Measurements from ENCODE around the gene PDLIM3.
A peak's percentile ranks its signal among the peaks of the same experiment; 100 is the strongest.
"Not testable (repeated sequence)": the region's sequence is repeated elsewhere in the genome, so short reads cannot be mapped to it uniquely, and the experiment has no call there.

The PDLIM3 gene

GRCh38 chr4:185515248-185515647, 20.1 kb downstream of the PDLIM3 start:
- no peak for DNase-seq

- no peak for DNase-seq
Observed at GRCh38 chr4:185514182-185514697, 21.1 kb downstream of the PDLIM3 start.

- no peak for DNase-seq
Observed at GRCh38 chr4:185513489-185514181, 21.7 kb downstream of the PDLIM3 start.

DNA sequence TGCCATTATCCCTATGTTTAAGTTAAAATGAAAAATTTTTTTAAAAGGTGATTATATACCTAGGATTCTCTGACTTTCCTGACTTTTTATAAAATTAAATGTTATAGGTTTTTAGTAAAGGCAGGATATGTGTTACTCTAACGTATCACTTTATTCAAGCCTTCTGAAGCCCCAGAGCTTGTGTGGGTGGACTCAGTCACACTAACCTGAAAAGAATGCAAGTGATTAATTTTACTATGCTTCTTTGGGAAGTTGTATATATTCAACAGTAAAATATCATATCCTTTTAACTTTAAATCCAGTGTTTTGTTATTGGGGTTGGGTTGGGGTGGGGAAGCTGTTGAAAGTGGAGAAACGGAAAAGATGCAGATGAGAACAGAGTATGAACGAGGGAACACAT, 22.8 kb downstream of the PDLIM3 start:
- no peak for DNase-seq

GRCh38 chr4:185511243-185511642, 24.1 kb downstream of the PDLIM3 start:
- DNase-seq, result not testable (repeated sequence)

GRCh38 chr4:185510806-185511205, 24.5 kb downstream of the PDLIM3 start:
- no peak for DNase-seq

- peak in 1 of 2 experiments; percentile 23 for DNase-seq
Observed at GRCh38 chr4:185508181-185508580, 27.1 kb downstream of the PDLIM3 start.

DNA sequence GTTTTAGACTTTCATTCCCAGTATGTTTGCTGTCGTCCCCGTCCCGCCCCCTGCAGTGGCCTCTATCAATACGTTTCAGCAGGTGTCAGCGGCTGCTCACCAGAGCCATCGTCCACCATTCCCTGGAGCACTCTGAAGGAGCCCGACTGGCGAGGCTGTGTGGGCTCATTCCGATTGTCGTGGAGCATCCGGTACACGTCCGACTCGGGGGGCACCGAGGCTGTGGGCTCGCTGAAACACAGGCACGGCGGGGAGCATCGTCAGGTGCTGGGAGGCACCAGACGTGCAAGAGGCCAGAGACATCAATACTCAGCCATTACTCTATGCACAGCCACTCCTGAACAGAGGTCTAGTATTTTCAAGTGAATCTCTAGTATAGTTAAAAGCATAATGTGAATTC, 28.9 kb downstream of the PDLIM3 start:
- DNase-seq, result no peak

GRCh38 chr4:185504098-185505047, 30.9 kb downstream of the PDLIM3 start:
- DNase-seq, result no peak

GRCh38 chr4:185502386-185502785, 32.9 kb downstream of the PDLIM3 start:
- DNase-seq, result no peak

DNA sequence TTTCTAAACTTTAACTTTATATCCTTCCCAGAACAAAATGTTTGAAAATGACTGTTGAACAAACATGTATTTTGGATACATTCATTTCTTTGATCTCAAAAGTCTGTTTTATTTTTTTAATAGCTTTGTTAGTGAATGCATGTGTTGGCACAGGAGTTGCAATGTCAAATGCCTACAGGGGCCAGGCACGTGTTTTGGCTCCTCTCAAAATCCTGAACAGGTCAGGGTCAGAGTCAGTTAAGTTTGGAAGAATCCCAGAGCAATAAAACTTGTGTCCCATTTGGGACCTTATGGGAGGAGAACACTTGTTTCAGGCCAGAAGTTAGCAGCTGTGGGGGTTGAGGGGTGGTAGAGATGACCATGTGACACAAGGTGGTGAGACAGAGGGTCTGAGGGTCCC, 34.7 kb downstream of the PDLIM3 start:
- no peak for DNase-seq

GRCh38 chr4:185500035-185500434, 35.3 kb downstream of the PDLIM3 start:
- DNase-seq, result no peak

- no peak for DNase-seq
Observed at GRCh38 chr4:185488650-185489049, 46.7 kb downstream of the PDLIM3 start.

DNA sequence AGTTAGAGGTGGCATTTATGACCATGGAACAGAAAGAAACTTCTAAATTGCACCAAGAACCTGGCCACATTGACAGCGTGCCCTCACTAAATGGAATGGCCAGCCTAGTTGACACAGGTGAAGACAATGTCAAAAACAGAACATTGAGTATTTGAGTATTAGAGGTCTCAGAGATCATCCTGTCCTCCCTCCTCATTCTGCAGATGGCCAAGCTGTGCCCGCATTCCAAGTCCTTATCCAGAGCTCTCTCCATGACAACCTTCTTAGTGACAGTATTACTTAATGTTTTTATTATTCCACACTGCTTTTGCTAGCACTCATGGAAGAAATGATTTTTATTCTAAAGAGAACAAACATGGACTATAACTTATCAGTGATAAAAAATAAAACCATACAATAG, 53.9 kb downstream of the PDLIM3 start:
- DNase-seq, result no peak

GRCh38 chr4:185480016-185480732, 55.1 kb downstream of the PDLIM3 start:
- DNase-seq, result no peak

DNA sequence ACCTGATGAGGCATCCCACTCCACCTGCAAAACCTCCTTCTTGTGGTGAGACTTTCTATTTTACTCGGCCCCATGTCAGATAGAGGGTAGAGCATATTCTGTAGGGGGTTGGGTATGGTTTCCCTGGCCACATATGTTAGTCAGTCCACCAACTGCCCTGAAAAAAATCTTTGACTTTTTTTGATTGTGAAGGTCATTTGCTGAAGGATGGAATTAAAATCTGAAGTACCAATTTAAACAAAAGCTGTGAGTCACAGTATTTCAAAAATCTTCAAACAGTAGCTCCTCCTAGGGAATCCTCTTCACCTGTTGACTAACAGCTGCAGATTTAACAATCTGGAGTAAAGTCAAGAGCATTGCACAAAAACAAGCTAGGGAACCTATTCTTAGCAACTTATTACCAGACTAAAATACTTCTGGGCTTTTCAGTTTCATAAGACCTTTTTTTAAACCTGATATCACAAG, 55.8 kb downstream of the PDLIM3 start:
- no peak for DNase-seq

- no peak for DNase-seq
Observed at GRCh38 chr4:185473247-185473646, 62.1 kb downstream of the PDLIM3 start.

DNA sequence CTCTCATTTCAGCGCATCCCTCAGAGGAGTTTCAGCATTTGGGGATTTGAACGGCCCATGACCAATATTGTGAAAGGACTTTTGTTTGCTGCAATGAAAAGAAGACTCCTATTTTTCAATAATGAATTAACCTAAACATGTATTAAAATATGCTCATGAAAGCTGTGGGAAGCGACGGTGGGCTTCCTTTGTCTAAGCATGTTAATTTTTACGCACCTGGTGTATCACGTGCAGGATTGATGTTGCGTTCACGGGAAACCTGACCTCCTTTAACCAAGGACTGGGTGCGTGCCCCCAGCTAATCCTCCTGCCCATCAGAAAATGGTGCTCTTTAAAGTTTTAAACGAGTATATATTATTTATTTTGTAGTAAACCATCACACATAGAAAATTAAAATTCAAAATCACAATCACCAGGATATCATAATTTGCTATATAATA, 63.2 kb downstream of the PDLIM3 start:
- DNase-seq, result no peak

DNA sequence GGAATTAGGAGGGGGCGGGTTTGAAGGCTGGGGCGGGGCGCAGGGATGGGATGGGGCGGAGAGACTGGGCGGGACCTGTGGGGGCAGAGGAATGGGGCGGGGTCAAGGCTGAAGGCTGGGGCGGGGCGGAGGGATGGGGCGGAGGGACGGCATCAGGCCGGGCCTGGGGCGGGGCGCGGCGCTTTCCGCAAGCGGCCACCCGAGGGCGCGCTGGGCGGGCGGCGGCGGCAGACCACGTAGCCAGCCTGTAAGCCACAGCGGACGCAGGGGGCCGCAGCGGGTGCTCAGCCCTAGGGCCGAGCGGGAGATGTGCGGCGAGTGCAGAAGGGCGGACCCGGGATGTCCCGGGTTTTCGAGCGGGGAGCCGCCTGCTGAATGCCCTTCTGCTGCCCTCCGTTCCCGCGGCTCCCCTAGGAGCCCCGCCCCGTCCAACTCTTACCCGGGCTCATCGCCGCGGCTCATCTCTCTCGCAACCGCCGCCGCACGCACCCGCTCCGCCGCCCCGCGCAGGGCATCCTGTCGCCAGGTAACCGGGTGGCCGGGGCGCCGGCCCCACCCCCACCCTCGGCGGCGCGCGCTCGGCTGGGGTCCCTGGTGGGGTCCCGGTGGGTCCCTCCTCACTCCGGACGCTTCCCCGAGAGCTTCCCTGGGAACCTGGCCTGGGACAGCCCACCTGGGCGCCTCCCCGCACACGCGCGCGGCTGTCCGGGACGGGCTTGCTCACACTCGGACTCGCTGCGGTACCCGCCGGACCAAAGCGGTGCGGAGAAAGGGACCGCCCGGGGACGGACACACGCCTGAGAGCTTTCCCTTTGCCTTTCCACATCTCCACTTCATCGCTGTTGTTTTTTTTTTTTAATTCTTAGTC, 63.8 kb downstream of the PDLIM3 start, which contains the start of gene CCDC110:
TSS of gene CCDC110 (minus strand) at position 499 of the 868 bp plus-strand sequence. CDS start at position 449, 50 bp downstream.
- peak; percentile 71 to 77 for DNase-seq

DNA sequence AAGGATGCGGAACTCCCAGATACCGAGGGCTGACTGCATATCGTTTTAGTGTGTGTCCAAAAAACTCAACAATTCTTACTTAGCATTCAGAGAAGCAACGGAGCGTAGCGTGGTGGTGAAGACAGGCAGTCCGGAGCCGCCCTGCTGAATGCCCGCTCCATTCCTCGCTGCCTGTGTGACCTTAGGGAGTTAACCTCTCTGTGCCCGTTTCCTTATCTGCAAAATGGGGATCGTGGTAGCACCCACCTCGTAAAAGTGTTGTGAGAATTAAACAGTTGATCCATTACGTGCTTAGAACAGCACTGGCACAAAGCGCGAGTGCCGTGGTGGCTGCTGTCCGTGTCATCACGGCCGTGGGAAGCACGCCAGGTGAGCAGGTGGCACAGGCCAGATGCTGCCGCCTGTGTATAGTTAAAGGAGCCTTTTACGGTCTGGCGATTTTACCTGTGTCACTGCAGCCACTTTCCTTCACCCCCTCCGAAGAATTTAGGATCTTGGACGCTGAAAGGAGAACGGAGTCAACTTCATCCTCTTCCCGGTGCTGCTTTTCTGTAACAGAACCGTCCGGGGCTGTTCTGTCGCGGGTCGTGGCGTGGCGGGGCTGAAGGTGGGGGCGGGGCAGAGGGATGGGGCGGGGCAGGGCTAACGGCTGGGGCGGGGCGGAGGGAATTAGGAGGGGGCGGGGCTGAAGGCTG, 64.7 kb downstream of the PDLIM3 start:
- peak in 1 of 2 experiments; percentile 63 for DNase-seq

GRCh38 chr4:185469580-185470154, 65.6 kb downstream of the PDLIM3 start:
- DNase-seq, result no peak
